ENCODE measurements around the gene CTU2. TPM values are rescaled to one million over a fixed set of nuclear protein-coding genes. Genes with fewer than 3 reads are reported as not detected.

The CTU2 gene
- total and polyA plus RNA-seq, 10 of the 15 experiments (the other 5 are each of a cell fraction or from before 2014, with no cell fraction given): 0.32 to 44.5 (median 18.2) TPM

- ChIA-PET POLR2A (no interaction called here), SMC1A (ENCODE audit: uncharacterized antibody, unreplicated experiment) (no interaction called here), CTCF (no interaction called here), RAD21 (ENCODE audit: unreplicated experiment) (no interaction called here)
- intact Hi-C loops (cut with micrococcal nuclease; ENCODE audit: unreplicated experiment) (no loop called here), in situ Hi-C loops (cut with MboI) (no loop called here)
- DNase-seq (ENCODE audit: low read depth, low spot score): no peak
- no TSS peak for BruUV-seq (replicated peaks)
- Histone ChIP-seq H3K36me3 (ENCODE audit: control insufficient read depth in 2 of 2, insufficient read depth in 2 of 2, low read length in 1 of 2) (peaks cover 13 to 58% of the 10 kb centered on the region in 2 experiments), H3K4me1 (ENCODE audit: control insufficient read depth, insufficient read depth, low read length) (no peaks in the 10 kb centered on the region), H3K9ac (ENCODE audit: control insufficient read depth, insufficient read depth, low read length) (no peak overlapping the region), H3K27me3 (replicated peaks in 1 of 2; ENCODE audit: control insufficient read depth in 2 of 2, insufficient read depth in 2 of 2, low read length in 1 of 2) (no peaks in the 10 kb centered on the region), H3K27ac (ENCODE audit: control insufficient read depth, insufficient read depth) (no peak overlapping the region), H4K20me1 (ENCODE audit: control insufficient read depth, insufficient read depth) (no peaks in the 10 kb centered on the region), H3K4me2 (ENCODE audit: control insufficient read depth, insufficient read depth) (no peak overlapping the region), H3K79me2 (ENCODE audit: control insufficient read depth, insufficient read depth, low read length) (no peaks in the 10 kb centered on the region), H3K9me3 (replicated peaks; ENCODE audit: control insufficient read depth, insufficient read depth, low read length) (no peaks in the 10 kb centered on the region), H3K4me3 (no peak overlapping the region), H2AFZ (ENCODE audit: control insufficient read depth, low read depth, low read length) (no peak overlapping the region)
- WGBS (ENCODE audit: insufficient coverage, insufficient replicate concordance, low lambda C conversion rate, missing lambda C conversion rate): 95% methylated on average over 19 of the region's 19 CpGs
- no peak for ATAC-seq
- no peak for FAIRE-seq
- no peak for TF ChIP-seq MLLT1 (IDR thresholded peaks at IDR 0.05)
- TF ChIP-seq POLR2AphosphoS5 (IDR thresholded peaks at IDR 0.05; ENCODE audit: low read length): no peak
- TF ChIP-seq CHD1 (IDR thresholded peaks at IDR 0.05; ENCODE audit: low read depth, low read length): no peak
- no peak for TF ChIP-seq CBFB (IDR thresholded peaks at IDR 0.05; ENCODE audit: low read depth)
- TF ChIP-seq NR2F1 (conservative IDR thresholded peaks at IDR 0.05): no peak
- no peak for TF ChIP-seq MEF2B (IDR thresholded peaks at IDR 0.05; ENCODE audit: partially characterized antibody, poor library complexity, severe bottlenecking)
- TF ChIP-seq IKZF1 (conservative IDR thresholded peaks at IDR 0.05): no peak
- no peak for TF ChIP-seq BCL3 (IDR thresholded peaks at IDR 0.05; ENCODE audit: borderline replicate concordance, insufficient read depth, low read depth, low read length, poor library complexity, severe bottlenecking)
- TF ChIP-seq BACH1 (IDR thresholded peaks at IDR 0.05; ENCODE audit: borderline replicate concordance): no peak
- no peak for TF ChIP-seq MAX (IDR thresholded peaks at IDR 0.05; ENCODE audit: low read depth, low read length)
- TF ChIP-seq CHD2 (IDR thresholded peaks at IDR 0.05; ENCODE audit: borderline replicate concordance, low read depth, low read length): no peak
- no peak for TF ChIP-seq REST (IDR thresholded peaks at IDR 0.05; ENCODE audit: low read depth, low read length)
- no peak for TF ChIP-seq ZNF592 (IDR thresholded peaks at IDR 0.05)
- TF ChIP-seq SIN3A (IDR thresholded peaks at IDR 0.05; ENCODE audit: low read depth, low read length): no peak
- no peak for TF ChIP-seq POLR2A (IDR thresholded peaks at IDR 0.05; ENCODE audit: low read depth, low read length)
Observed at GRCh38 chr16:88719933-88720296, 13.6 kb downstream of the CTU2 start.

Measured in GM12878 (cell line).